B cell (primary cell): Measurements from ENCODE around the gene SHMT1. TPM values are rescaled to one million over a fixed set of nuclear protein-coding genes. Genes with fewer than 3 reads are reported as not detected.

Experiments
- ATAC-seq: fragments of 200-7000 bp; cut with Tn5 transposase; one replicate; pipeline ENCODE4 v1.10.0; 2021; ENCODE audit warnings: low read depth, mild to moderate bottlenecking, moderate number of reproducible peaks, moderate library complexity
- CTCF ChIA-PET: fragments of 350-600 bp; sonication (Branson Sonifier 250); formaldehyde crosslinking; loops from one replicate; lab custom pipeline; 2021; ENCODE audit warnings: antibody characterized with exemption, inconsistent platforms; lab: Charles Lee
- POLR2A ChIA-PET: fragments of 350-600 bp; sonication (Branson Sonifier 250); formaldehyde crosslinking; loops from one replicate; lab custom pipeline; 2021; ENCODE audit warnings: antibody characterized with exemption; lab: Charles Lee
- DNase-seq: peaks from one replicate; pipeline ENCODE4 v3.0.0; 2013
- H2AFZ ChIP-seq: 2 replicates; pipeline ENCODE4 v1.6.1; 2012; ENCODE audit warnings: mild to moderate bottlenecking, low read depth, low read length; ENCODE audit not compliant: insufficient read depth, poor library complexity, severe bottlenecking
- H3K27ac ChIP-seq, 2 donors: 1 replicate in 1 of 2; 2 replicates in 1 of 2; pipeline ENCODE4 v1.5.1; 2012 to 2013; ENCODE audit warnings: low read length in 2 of 2, mild to moderate bottlenecking in 2 of 2, moderate library complexity in 1 of 2
- H3K27me3 ChIP-seq, 4 experiments: fragments of 200-600 bp in 1 of 4; sonication (generic) in 1 of 4; replicated peaks in 1 of 4; 1 replicate in 2 of 4; 2 replicates in 2 of 4; pipeline versions ENCODE4 v1.6.1 to v1.7.0; 2013 to 2016; ENCODE audit warnings: low read length in 3 of 4, mild to moderate bottlenecking in 2 of 4, mixed read lengths in 1 of 4, moderate library complexity in 1 of 4; ENCODE audit not compliant: insufficient read depth in 4 of 4, control insufficient read depth in 3 of 4; ENCODE audit errors: control extremely low read depth in 1 of 4
- H3K36me3 ChIP-seq, 2 experiments: replicated peaks in 1 of 2; 1 replicate in 1 of 2; 2 replicates in 1 of 2; pipeline versions ENCODE4 v1.6.1 to v1.7.1; 2013; ENCODE audit warnings: low read length in 1 of 2; ENCODE audit not compliant: insufficient read depth in 2 of 2, control insufficient read depth in 1 of 2; ENCODE audit errors: control extremely low read depth in 1 of 2, extremely low read depth in 1 of 2
- H3K4me1 ChIP-seq, 2 donors: fragments of 200-600 bp in 1 of 2; sonication (generic) in 1 of 2; 1 replicate in 1 of 2; 2 replicates in 1 of 2; pipeline versions ENCODE4 v1.5.1 to v1.6.1; 2013 to 2017; ENCODE audit warnings: low read length in 2 of 2; ENCODE audit not compliant: control insufficient read depth in 2 of 2, insufficient read depth in 2 of 2
- H3K4me2 ChIP-seq: replicated peaks from 2 replicates; pipeline ENCODE3; 2012; ENCODE audit warnings: mild to moderate bottlenecking, low read depth, low read length; ENCODE audit not compliant: poor library complexity, severe bottlenecking
- H3K4me3 ChIP-seq, 5 experiments: fragments of 200-600 bp in 1 of 5; sonication (generic) in 1 of 5; 1 replicate in 3 of 5; 2 replicates in 2 of 5; pipeline versions ENCODE4 v1.5.1 to v1.7.0; 2011 to 2016; ENCODE audit warnings: low read length in 4 of 5, mild to moderate bottlenecking in 4 of 5, low read depth in 2 of 5, control low read depth in 1 of 5, moderate library complexity in 1 of 5; ENCODE audit not compliant: insufficient read depth in 1 of 5; ENCODE audit errors: control extremely low read depth in 1 of 5, extremely low read depth in 1 of 5
- H3K79me2 ChIP-seq: fragments of 200-600 bp; sonication (generic); one replicate; pipeline ENCODE4 v1.6.0; 2016; ENCODE audit warnings: low read length; ENCODE audit not compliant: control insufficient read depth, insufficient read depth
- H3K9ac ChIP-seq: fragments of 200-600 bp; sonication (generic); 2 replicates; pipeline ENCODE4 v1.6.1; 2017; ENCODE audit warnings: mild to moderate bottlenecking, low read length, moderate library complexity
- H3K9me3 ChIP-seq, 3 donors: one replicate each; pipeline versions ENCODE4 v1.6.1 to v1.7.1; 2013; ENCODE audit warnings: low read length in 2 of 3; ENCODE audit not compliant: control insufficient read depth in 2 of 3, insufficient read depth in 1 of 3; ENCODE audit errors: control extremely low read depth in 1 of 3
- H4K20me1 ChIP-seq: 2 replicates; pipeline ENCODE4 v1.6.0; 2012; ENCODE audit warnings: mild to moderate bottlenecking, low read length; ENCODE audit not compliant: insufficient read depth, control insufficient read depth, poor library complexity, severe bottlenecking
- H3K27ac Mint-ChIP-seq: one replicate; pipeline ENCODE4 v1.8.0; 2021; ENCODE audit warnings: mixed read lengths
- H3K27me3 Mint-ChIP-seq: one replicate; pipeline ENCODE4 v1.8.0; 2021; ENCODE audit warnings: mixed read lengths
- H3K4me1 Mint-ChIP-seq: one replicate; pipeline ENCODE4 v1.8.0; 2021; ENCODE audit warnings: mixed read lengths
- H3K4me3 Mint-ChIP-seq: one replicate; pipeline ENCODE4 v1.8.0; 2021; ENCODE audit warnings: mixed read lengths
- H3K9me3 Mint-ChIP-seq: one replicate; pipeline ENCODE4 v1.8.0; 2022; ENCODE audit warnings: mixed read lengths; ENCODE audit not compliant: insufficient read depth
- EZH2 ChIP-seq: IDR thresholded peaks from 2 replicates; pipeline ENCODE4 v1.6.1; 2012; ENCODE audit warnings: borderline replicate concordance, low read depth, mild to moderate bottlenecking, moderate library complexity, low read length; ENCODE audit not compliant: insufficient read depth, poor library complexity, severe bottlenecking
- WGBS: methylation state at CpG from one replicate; pipeline ENCODE4 v1.1.5; 2013; ENCODE audit warnings: missing lambda C conversion rate; ENCODE audit not compliant: insufficient coverage; 5-methylcytosine and 5-hydroxymethylcytosine counted together
- intact Hi-C: fragments of 100-400 bp; cut with micrococcal nuclease; formaldehyde crosslinking; loops from one replicate; pipeline ENCODE4 v1.10.0; 2022
- polyA plus RNA-seq: library from polyadenylated mRNA; depleted of rRNA; stranded (reverse); fragments of >200 nt; gene quantifications from 2 replicates; pipeline ENCODE4 v1.2.3, GENCODE V29; 2012
- total RNA-seq, 2 donors: library from RNA; stranded (reverse); fragments of 120-200 nt in 1 of 2; gene quantifications; 1 replicate in 1 of 2; 2 replicates in 1 of 2; pipeline versions ENCODE4 v1.2.3 to v1.2.4, GENCODE V29; 2013 to 2022
- TF ChIP-seq, protein P1 (sequence below): fragments of 200-600 bp; IDR thresholded peaks from one replicate; pipeline ENCODE4 v1.8.0; 2022; ENCODE audit warnings: antibody characterized with exemption, mild to moderate bottlenecking

SHMT1 gene
- total and polyA plus RNA-seq, 2 donors (not counting 1 experiment from before 2014, with no cell fraction given) = 6.9 to 23.5 TPM

DNA sequence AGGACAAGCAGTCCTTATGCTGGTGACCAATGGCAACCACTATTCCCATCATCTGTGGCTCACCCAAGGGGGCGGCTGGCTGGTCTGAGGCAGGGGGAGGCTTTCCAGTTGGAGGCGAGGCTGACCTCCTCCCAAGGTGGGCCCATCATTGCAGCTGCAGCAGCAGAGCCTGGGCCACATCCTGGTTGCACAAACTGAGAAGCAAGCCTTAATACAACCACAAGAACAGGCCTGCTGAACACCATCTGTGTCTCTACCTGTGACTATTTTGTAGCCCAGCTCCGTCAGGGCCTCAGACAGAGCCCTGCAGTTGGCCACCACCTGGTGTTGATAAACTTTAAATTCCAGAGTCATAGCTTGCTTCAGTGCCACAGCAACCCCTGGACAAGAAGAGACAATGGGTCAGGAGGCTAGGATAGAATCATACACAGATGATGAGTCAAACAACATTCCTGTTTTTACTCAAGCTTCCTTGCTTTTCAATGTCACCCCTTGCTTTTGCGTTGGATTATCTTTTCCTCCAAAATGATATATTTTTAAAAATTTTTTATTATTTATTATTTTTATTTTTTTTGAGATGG, 30.4 kb downstream of the SHMT1 start:
- Histone ChIP-seq H3K27ac (no peak overlapping the region), H4K20me1 (peaks cover 3% of the 10 kb centered on the region), H3K4me3 (no peak overlapping the region), H3K27me3 (no peaks in the 10 kb centered on the region), H2AFZ (no peak overlapping the region), H3K36me3 (peaks cover 0 to 45% of the 10 kb centered on the region in 2 experiments), H3K9ac (no peak overlapping the region), H3K4me1 (no peaks in the 10 kb centered on the region), H3K4me2 (no peak overlapping the region), H3K79me2 (no peaks in the 10 kb centered on the region), H3K9me3 (no peaks in the 10 kb centered on the region)
- no peaks in the 10 kb centered on the region for H3K4me1 Mint-ChIP-seq
- TF ChIP-seq EZH2 = no peak
- TF ChIP-seq, protein P1, sequence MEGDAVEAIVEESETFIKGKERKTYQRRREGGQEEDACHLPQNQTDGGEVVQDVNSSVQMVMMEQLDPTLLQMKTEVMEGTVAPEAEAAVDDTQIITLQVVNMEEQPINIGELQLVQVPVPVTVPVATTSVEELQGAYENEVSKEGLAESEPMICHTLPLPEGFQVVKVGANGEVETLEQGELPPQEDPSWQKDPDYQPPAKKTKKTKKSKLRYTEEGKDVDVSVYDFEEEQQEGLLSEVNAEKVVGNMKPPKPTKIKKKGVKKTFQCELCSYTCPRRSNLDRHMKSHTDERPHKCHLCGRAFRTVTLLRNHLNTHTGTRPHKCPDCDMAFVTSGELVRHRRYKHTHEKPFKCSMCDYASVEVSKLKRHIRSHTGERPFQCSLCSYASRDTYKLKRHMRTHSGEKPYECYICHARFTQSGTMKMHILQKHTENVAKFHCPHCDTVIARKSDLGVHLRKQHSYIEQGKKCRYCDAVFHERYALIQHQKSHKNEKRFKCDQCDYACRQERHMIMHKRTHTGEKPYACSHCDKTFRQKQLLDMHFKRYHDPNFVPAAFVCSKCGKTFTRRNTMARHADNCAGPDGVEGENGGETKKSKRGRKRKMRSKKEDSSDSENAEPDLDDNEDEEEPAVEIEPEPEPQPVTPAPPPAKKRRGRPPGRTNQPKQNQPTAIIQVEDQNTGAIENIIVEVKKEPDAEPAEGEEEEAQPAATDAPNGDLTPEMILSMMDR = no peak
- CTCF ChIA-PET = no interaction called here
- POLR2A ChIA-PET = no interaction called here
- 75% methylated on average over 3 of the region's 4 CpGs for WGBS
- ATAC-seq (no peak), DNase-seq (no peak)
- no peaks in the 10 kb centered on the region for H3K9me3 Mint-ChIP-seq
- H3K4me3 Mint-ChIP-seq = no peak overlapping the region
- intact Hi-C loops = no loop called here
- H3K27ac Mint-ChIP-seq = no peak overlapping the region
- H3K27me3 Mint-ChIP-seq = no peaks in the 10 kb centered on the region

DNA sequence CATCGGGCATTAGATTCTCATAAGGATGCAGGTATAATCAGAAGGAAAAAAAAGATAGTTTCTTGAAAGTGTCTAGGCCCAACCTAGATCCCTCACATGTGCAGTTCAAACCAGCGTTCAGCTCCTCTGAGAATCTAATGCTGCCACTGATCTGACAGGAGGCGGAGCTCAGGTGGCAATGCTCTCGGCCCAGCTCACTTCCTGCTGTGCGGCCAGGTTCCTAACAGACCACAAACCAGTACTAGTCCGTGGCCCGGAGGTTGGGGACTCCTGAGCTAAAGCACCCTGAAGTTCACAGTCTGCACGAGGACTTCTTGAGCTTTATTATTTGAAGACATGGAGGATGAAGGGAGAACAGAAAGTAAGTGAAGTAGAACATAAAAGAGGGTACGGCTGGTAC, 31.5 kb downstream of the SHMT1 start:
- Histone ChIP-seq H3K4me3 (no peak overlapping the region), H3K9ac (no peak overlapping the region), H3K79me2 (no peaks in the 10 kb centered on the region), H4K20me1 (peaks cover 11% of the 10 kb centered on the region), H3K27me3 (no peaks in the 10 kb centered on the region), H2AFZ (no peak overlapping the region), H3K36me3 (peaks cover 0 to 55% of the 10 kb centered on the region in 2 experiments), H3K27ac (no peak overlapping the region), H3K9me3 (no peaks in the 10 kb centered on the region), H3K4me2 (no peak overlapping the region), H3K4me1 (no peaks in the 10 kb centered on the region)
- intact Hi-C loops = no loop called here
- no peak overlapping the region for H3K4me3 Mint-ChIP-seq
- TF ChIP-seq EZH2 = no peak
- TF ChIP-seq, protein P1 = no peak
- 89% methylated on average over 8 of the region's 9 CpGs for whole genome bisulfite sequencing
- ChIA-PET CTCF (no interaction called here), POLR2A (no interaction called here)
- H3K9me3 Mint-ChIP-seq = no peaks in the 10 kb centered on the region
- no peak overlapping the region for H3K27ac Mint-ChIP-seq
- ATAC-seq = no peak
- no peak for DNase-seq
- no peaks in the 10 kb centered on the region for H3K4me1 Mint-ChIP-seq
- no peaks in the 10 kb centered on the region for H3K27me3 Mint-ChIP-seq
